ENCODE data around the gene WNT8A.

DNA sequence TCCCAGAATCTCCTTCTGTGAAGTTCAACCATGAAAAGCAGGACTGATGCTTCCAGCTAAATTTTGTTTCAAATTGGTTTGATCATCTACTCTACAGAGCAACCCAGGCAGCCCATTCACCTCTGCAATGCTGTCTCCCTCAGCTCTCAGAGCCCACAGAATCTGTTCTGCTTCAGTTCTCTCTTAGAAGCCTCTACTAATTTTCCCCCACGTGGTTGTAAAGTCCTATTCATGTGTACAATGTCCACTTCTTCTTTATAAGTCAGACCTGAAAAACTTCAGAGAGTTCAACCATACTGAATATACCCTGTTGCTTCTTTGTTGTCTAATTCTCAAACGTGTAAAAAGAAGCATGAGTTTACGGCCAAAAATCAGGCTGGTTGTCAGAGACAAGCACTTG is 29.6 kb upstream of the WNT8A start:
- TF ChIP-seq CTCF (IDR thresholded peaks at IDR 0.05) (no peak), POLR2A (IDR thresholded peaks at IDR 0.05) (no peak), EP300 (IDR thresholded peaks at IDR 0.05) (no peak), POLR2AphosphoS5 (IDR thresholded peaks at IDR 0.05) (no peak)
